GM12891 (cell line): ENCODE results near the gene MYH9.

ENCODE experiments used
- PAX5 ChIP-seq: IDR thresholded peaks from 2 replicates; pipeline ENCODE4 v1.6.1; 2011; ENCODE audit warnings: low read length, moderate library complexity, mild to moderate bottlenecking; ENCODE audit not compliant: insufficient read depth, severe bottlenecking
- POLR2A ChIP-seq: IDR thresholded peaks from 2 replicates; pipeline ENCODE4 v1.6.1; 2011; ENCODE audit warnings: low read depth, low read length, control low read depth
- POLR2AphosphoS5 ChIP-seq: IDR thresholded peaks from 2 replicates; pipeline ENCODE4 v1.6.1; 2011; ENCODE audit warnings: low read depth, low read length, control low read depth
- POU2F2 ChIP-seq: IDR thresholded peaks from 2 replicates; pipeline ENCODE4 v1.6.1; 2011; ENCODE audit warnings: low read depth, mild to moderate bottlenecking, control low read depth, low read length, moderate library complexity
- SPI1 ChIP-seq: IDR thresholded peaks from 2 replicates; pipeline ENCODE4 v1.6.1; 2011; ENCODE audit warnings: low read depth, low read length, control low read depth
- TAF1 ChIP-seq: IDR thresholded peaks from 2 replicates; pipeline ENCODE4 v1.6.1; 2011; ENCODE audit warnings: low read depth, low read length, control low read depth

- TF ChIP-seq TAF1: no peak
- TF ChIP-seq POLR2A: no peak
- TF ChIP-seq POLR2AphosphoS5: no peak
- TF ChIP-seq PAX5: no peak
- TF ChIP-seq SPI1: no peak
- no peak for TF ChIP-seq POU2F2
Observed at GRCh38 chr22:36398601-36399471, 11.1 kb upstream of the MYH9 start.
